Natural killer cell (primary cell): ENCODE data around the gene PLK1. TPM values are rescaled to one million over a fixed set of nuclear protein-coding genes. Genes with fewer than 3 reads are reported as not detected.
"Not testable (repeated sequence)": the region's sequence is repeated elsewhere in the genome, so short reads cannot be mapped to it uniquely, and the experiment has no call there.

Source experiments
- ATAC-seq, 3 donors: fragments of 150-1000 bp in 2 of 3; fragments of 200-7000 bp in 1 of 3; cut with Tn5 transposase; 1 replicate in 1 of 3; 2 replicates in 2 of 3; pipeline ENCODE4 v1.10.0; 2021; ENCODE audit warnings: mild to moderate bottlenecking in 2 of 3, moderate library complexity in 2 of 3
- DNase-seq, 2 donors: peaks; one replicate each; pipeline versions ENCODE4 v3.0.0 to v3.0.0-alpha.2; 2013 to 2021; ENCODE audit warnings: mixed read lengths in 1 of 2
- H3K27ac ChIP-seq: one replicate; pipeline ENCODE4 v1.5.1; 2013; ENCODE audit warnings: mild to moderate bottlenecking, low read length
- H3K27me3 ChIP-seq: one replicate; pipeline ENCODE4 v1.6.1; 2013; ENCODE audit warnings: low read length; ENCODE audit not compliant: control insufficient read depth, insufficient read depth
- H3K36me3 ChIP-seq: one replicate; pipeline ENCODE4 v1.6.1; 2013; ENCODE audit warnings: low read length; ENCODE audit not compliant: control insufficient read depth, insufficient read depth
- H3K4me1 ChIP-seq: one replicate; pipeline ENCODE4 v1.6.1; 2013; ENCODE audit warnings: low read length; ENCODE audit not compliant: control insufficient read depth, insufficient read depth
- H3K4me3 ChIP-seq: one replicate; pipeline ENCODE4 v1.5.1; 2013; ENCODE audit warnings: low read length
- H3K9me3 ChIP-seq: one replicate; pipeline ENCODE4 v1.6.1; 2013; ENCODE audit warnings: low read length; ENCODE audit not compliant: control insufficient read depth, insufficient read depth
- H3K27ac Mint-ChIP-seq, 2 donors: one replicate each; pipeline ENCODE4 v1.8.0; 2022; ENCODE audit warnings: mild to moderate bottlenecking in 2 of 2, mixed read lengths in 2 of 2, moderate library complexity in 1 of 2
- H3K27me3 Mint-ChIP-seq, 2 donors: one replicate each; pipeline ENCODE4 v1.8.0; 2022; ENCODE audit warnings: low read depth in 2 of 2, mixed read lengths in 2 of 2
- H3K36me3 Mint-ChIP-seq: one replicate; pipeline ENCODE4 v1.8.0; 2022; ENCODE audit warnings: mixed read lengths
- H3K4me1 Mint-ChIP-seq, 2 donors: one replicate each; pipeline ENCODE4 v1.8.0; 2022; ENCODE audit warnings: mixed read lengths in 2 of 2
- H3K4me3 Mint-ChIP-seq: one replicate; pipeline ENCODE4 v1.8.0; 2022; ENCODE audit warnings: mild to moderate bottlenecking, moderate library complexity, mixed read lengths
- H3K9me3 Mint-ChIP-seq, 2 donors: one replicate each; pipeline ENCODE4 v1.8.0; 2022; ENCODE audit warnings: mixed read lengths in 2 of 2
- WGBS: methylation state at CpG from one replicate; pipeline ENCODE4 v1.1.7; 2013; ENCODE audit warnings: missing lambda C conversion rate; ENCODE audit not compliant: insufficient coverage; 5-methylcytosine and 5-hydroxymethylcytosine counted together
- intact Hi-C: fragments of 100-400 bp; cut with micrococcal nuclease; formaldehyde crosslinking; loops from one replicate; pipeline ENCODE4 v1.14.2; 2022
- total RNA-seq, 4 donors: library from RNA; stranded (reverse); fragments of 120-200 nt in 1 of 4; gene quantifications; one replicate each; pipeline versions ENCODE4 v1.2.3 to v1.2.4, GENCODE V29; 2013 to 2022
- TF ChIP-seq, protein P1 (sequence below): fragments of 200-600 bp; IDR thresholded peaks from one replicate; pipeline ENCODE4 v1.8.0; 2022; ENCODE audit warnings: antibody characterized with exemption

PLK1 gene
- total RNA-seq, result 1 to 10 TPM in 2 of 3 donors, under 1 TPM in 1; 0.66 to 2.9 (median 1.7) TPM
- 1.2 TPM for total RNA-seq (2013)

GRCh38 chr16:23678430-23679273 lies at the start of gene PLK1:
Gene PLK1 (plus strand): TSS chr16:23678889. CDS start chr16:23678933, 44 bp downstream.
- peaks cover 11 to 22% of the 10 kb centered on the region in 2 donors for H3K4me1 Mint-ChIP-seq
- peaks cover 20% of the 10 kb centered on the region for H3K4me1 ChIP-seq
- H3K27me3 ChIP-seq, result no peaks in the 10 kb centered on the region
- H3K4me3 Mint-ChIP-seq, result peak within 1 kb of the TSS; percentile 86
- H3K36me3 Mint-ChIP-seq, result no peaks in the 10 kb centered on the region
- intact Hi-C loops, result no loop called here
- under 1% methylated on average over 75 of the region's 75 CpGs for WGBS
- H3K27me3 Mint-ChIP-seq, result no peaks in the 10 kb centered on the region
- DNase-seq (peak; percentile 53 to 78), ATAC-seq (peak; percentile 90 to 98 (median 96))
- no peak within 1 kb of the TSS for H3K27ac ChIP-seq
- H3K36me3 ChIP-seq, result peaks cover 11% of the 10 kb centered on the region
- peak within 1 kb of the TSS in 1 of 2 donors; percentile 49 for H3K27ac Mint-ChIP-seq
- no peaks in the 10 kb centered on the region for H3K9me3 Mint-ChIP-seq
- no peaks in the 10 kb centered on the region for H3K9me3 ChIP-seq
- TF ChIP-seq, protein P1, sequence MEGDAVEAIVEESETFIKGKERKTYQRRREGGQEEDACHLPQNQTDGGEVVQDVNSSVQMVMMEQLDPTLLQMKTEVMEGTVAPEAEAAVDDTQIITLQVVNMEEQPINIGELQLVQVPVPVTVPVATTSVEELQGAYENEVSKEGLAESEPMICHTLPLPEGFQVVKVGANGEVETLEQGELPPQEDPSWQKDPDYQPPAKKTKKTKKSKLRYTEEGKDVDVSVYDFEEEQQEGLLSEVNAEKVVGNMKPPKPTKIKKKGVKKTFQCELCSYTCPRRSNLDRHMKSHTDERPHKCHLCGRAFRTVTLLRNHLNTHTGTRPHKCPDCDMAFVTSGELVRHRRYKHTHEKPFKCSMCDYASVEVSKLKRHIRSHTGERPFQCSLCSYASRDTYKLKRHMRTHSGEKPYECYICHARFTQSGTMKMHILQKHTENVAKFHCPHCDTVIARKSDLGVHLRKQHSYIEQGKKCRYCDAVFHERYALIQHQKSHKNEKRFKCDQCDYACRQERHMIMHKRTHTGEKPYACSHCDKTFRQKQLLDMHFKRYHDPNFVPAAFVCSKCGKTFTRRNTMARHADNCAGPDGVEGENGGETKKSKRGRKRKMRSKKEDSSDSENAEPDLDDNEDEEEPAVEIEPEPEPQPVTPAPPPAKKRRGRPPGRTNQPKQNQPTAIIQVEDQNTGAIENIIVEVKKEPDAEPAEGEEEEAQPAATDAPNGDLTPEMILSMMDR, result no peak
- peak within 1 kb of the TSS; percentile 57 for H3K4me3 ChIP-seq

- Histone ChIP-seq H3K36me3 (peaks cover 38% of the 10 kb centered on the region), H3K9me3 (no peaks in the 10 kb centered on the region), H3K4me3 (no peak overlapping the region), H3K27me3 (no peaks in the 10 kb centered on the region), H3K4me1 (no peaks in the 10 kb centered on the region), H3K27ac (no peak overlapping the region)
- H3K36me3 Mint-ChIP-seq, result peaks cover 8% of the 10 kb centered on the region
- TF ChIP-seq, protein P1, result no peak
- no peak for ATAC-seq
- no peaks in the 10 kb centered on the region for H3K9me3 Mint-ChIP-seq
- DNase-seq, result no peak
- no peaks in the 10 kb centered on the region for H3K27me3 Mint-ChIP-seq
- H3K27ac Mint-ChIP-seq, result no peak overlapping the region
- peaks cover 0 to 9% of the 10 kb centered on the region in 2 donors for H3K4me1 Mint-ChIP-seq
- 94% methylated on average over 8 of the region's 8 CpGs for WGBS
- intact Hi-C loops, result no loop called here
- H3K4me3 Mint-ChIP-seq, result no peak overlapping the region
These were observed 49.2 kb upstream of the PLK1 start for GRCh38 chr16:23629516-23629915.

DNA sequence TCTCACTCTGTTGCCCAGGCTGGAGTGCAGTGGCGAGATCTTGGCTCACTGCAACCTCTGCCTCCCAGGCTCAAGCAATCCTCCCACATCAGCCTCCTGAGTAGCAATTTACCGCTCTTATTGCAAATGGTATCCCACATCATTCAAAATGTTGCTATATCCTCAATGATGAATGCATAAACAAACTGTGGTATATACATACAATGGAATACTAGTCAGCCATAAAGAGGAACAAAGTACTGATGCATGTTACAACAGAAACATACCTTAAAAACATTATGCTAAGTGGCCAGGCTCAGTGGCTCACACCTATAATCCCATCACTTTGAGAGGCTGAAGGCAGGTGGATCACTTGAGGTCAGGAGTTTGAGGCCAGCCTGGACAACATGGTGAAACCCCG lies 46.8 kb upstream of the PLK1 start:
- H3K27me3 Mint-ChIP-seq, H3K27ac ChIP-seq, intact Hi-C loops, H3K4me1 Mint-ChIP-seq, H3K4me3 ChIP-seq, H3K27me3 ChIP-seq, H3K4me3 Mint-ChIP-seq, DNase-seq, H3K9me3 Mint-ChIP-seq, H3K4me1 ChIP-seq, H3K9me3 ChIP-seq, ATAC-seq: not testable (repeated sequence)
- H3K36me3 ChIP-seq, result peaks cover 38% of the 10 kb centered on the region
- WGBS, result 96% methylated on average over 2 of the region's 3 CpGs
- H3K27ac Mint-ChIP-seq, result peak overlapping the region in 1 of 2 donors; percentile 38
- H3K36me3 Mint-ChIP-seq, result peaks cover 15% of the 10 kb centered on the region

DNA sequence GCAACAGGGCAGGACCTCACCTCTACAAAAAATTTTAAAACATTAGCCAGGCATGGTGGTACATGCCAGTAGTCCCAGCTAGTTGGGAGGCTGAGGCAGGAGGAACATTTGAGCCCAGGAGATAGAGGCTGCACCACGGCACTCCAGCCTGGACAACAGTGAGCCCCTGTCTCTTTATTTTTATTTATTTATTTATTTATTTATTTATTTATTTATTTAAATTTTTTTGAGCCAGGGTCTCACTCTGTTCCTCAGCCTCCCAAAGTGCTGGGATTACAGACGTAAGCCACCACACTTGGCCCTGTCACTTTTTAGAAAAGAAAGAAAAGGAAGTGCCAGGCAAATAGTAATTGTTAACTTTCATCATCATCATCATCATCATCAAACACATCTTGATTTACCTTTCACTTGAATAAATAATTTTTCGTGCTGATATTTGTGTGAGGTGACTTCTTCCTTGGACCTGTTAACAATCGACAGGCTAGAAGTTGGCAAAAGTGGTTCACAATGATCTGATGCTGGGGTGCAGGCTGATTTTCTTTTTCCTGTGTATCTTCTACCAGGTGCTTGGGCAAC lies 44.1 kb upstream of the PLK1 start:
- Mint-ChIP-seq H3K27me3 (no peaks in the 10 kb centered on the region), H3K9me3 (no peaks in the 10 kb centered on the region), H3K36me3 (peaks cover 15% of the 10 kb centered on the region), H3K27ac (no peak overlapping the region), H3K4me3 (no peak overlapping the region), H3K4me1 (peaks cover 0 to 9% of the 10 kb centered on the region in 2 donors)
- no peak overlapping the region for H3K27ac ChIP-seq
- no peak overlapping the region for H3K4me3 ChIP-seq
- no peaks in the 10 kb centered on the region for H3K9me3 ChIP-seq
- no peaks in the 10 kb centered on the region for H3K27me3 ChIP-seq
- TF ChIP-seq, protein P1, result no peak
- intact Hi-C loops, result no loop called here
- 100% methylated on average over 2 of the region's 4 CpGs for WGBS
- H3K4me1 ChIP-seq, result peaks cover under 1% of the 10 kb centered on the region
- DNase-seq, result no peak
- ATAC-seq, result no peak
- peaks cover 26% of the 10 kb centered on the region for H3K36me3 ChIP-seq
